HG03095 (cell line): Measurements from ENCODE around the gene REST.

Source experiments
- ATAC-seq: cut with Tn5 transposase; IDR thresholded peaks from one replicate; pipeline ENCODE4 v1.9.1; 2021; ENCODE audit warnings: moderate library complexity; ENCODE audit not compliant: unreplicated experiment

REST gene

DNA sequence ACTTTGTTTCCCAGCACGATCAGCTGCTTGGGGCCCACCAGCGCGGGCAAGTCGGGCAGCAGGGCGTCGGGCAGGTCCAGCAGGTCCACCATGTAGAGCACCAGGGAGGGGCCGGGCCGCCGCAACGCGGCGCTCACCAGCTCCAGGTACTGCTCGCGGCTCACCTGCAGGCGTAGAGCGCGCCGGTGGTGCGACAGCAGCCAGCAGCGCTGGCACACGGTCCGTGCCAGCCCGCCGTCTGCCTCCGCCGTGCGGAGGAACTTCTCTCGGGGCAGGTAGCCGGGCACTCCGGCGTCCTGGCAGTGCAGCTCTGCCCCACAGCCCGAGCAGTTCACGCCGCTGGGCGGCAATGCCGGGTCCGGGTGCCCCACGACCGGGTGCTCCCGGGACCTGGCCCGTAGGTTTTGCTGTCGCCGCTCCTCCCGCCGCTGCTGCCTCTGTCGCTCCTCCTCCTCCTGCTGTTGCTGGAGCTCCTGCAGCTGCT is 69.2 kb downstream of the REST start:
- ATAC-seq, result peak; percentile 19

DNA sequence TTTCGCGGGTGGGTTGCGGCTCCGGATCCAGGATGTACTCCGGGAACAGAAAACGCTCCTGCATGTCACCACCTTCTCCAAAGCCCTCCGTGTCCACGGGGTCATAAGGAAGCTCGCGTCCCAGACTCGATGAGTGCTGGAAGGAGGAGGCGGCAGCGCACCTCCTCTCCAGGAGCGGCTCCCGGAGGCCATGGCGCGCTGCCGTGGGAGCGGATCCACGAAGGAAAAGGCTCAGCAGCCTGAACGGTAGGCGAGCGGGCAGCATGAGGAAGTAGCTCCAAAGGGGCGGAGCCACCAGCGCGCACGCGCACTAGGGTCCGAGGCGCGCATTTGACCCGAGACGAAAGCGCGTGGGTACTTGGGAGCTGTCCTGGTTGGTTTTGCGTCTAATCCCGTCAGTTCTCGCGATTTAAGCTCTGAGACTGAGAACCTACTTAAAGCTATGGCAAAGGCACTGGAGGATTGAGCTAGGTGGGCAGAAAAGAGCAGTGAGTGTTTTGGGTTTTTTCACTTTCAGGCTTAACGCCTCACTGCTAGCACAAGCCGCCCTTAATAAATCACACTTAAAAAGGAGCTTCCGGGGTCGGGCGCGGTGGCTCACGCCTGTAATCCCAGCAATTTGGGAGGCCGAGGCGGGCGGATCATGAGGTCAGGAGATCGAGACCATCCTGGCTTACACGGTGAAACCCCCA is 69.8 kb downstream of the REST start, which contains the start of gene NOA1:
Gene NOA1, minus strand, starts transcription at position 286 of the 692 bp plus-strand sequence. Its CDS starts 21 bp downstream, at position 265.
- ATAC-seq, result peak; percentile 84

DNA sequence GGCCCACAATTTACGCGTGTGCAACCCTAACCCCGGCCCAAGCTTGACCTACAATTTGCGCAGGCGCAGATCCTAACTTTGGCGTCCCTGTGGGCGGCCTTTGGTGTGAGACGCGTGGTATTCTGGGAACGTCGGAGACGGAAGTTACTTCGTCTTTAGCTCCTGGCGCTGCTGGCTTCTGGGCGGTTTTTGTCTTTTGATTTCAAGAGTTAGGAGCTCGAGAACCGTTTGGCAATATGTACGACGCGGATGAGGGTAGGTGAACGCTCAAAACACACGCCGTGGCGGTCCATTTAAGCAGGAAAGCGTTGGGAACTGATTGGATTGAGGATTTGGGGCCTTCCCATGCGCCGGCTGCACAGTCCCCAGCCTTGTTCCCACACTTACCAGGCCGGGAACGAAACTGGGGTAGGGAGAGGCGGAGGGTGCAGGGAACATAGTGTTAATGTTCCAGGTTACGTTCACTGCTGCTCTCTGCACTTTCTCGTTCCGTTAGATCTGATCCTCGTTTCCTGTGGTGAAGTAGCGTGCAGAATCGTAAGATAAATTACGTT is 71.1 kb downstream of the REST start, which contains the start of gene POLR2B:
Gene POLR2B, plus strand, starts transcription at position 147 of the 554 bp plus-strand sequence. Its CDS starts 90 bp downstream, at position 237.
- peak; percentile 45 for ATAC-seq

DNA sequence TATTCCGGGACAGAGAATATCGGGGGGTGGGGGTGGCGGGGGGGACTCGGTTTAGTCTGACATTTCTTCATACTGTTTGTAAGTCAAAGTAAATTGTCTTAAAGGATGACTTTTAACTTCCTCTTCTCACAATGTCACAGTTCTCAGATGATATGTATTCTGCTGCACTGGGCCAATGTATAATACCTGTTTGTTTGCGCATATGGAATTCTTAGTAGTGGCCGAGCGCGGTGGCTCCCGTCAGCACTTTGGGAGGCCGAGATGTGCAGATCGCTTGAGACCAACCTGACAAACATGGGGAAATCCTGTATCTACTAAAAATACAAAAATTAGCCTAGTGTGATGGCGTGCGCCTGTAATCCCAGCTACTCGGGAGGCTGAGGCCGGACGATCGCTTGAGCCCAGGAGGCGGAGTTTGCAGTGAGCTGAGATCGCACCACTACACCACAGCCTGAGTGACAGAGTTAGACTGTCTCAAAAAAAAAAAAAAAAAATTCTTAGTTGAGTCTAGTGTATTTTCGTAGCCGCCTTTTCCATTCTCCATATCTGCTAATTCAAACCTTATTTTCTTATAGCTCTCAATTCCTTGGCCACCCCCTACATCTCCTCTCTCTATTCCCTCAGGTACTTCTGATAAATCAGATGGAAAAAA is 71.8 kb downstream of the REST start:
- no peak for ATAC-seq

DNA sequence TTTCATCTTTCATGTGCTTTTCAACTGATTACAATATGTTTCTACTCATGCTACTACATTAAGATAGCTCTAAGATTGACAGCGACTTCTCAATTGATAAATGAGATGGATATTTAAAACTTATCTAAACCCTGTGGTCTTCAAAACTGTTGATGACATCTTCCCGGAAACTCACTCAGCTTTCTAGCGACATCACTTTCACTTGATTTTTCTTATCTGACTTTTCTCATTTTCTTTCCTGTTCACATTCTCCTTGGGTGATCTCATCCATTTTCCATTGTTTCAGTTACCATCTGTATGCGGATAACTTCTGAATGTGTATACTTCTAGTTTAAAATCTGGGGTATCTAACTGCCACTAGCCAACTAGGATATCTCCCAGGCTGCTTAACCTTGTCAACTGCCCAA is 74.1 kb downstream of the REST start:
- no peak for ATAC-seq

DNA sequence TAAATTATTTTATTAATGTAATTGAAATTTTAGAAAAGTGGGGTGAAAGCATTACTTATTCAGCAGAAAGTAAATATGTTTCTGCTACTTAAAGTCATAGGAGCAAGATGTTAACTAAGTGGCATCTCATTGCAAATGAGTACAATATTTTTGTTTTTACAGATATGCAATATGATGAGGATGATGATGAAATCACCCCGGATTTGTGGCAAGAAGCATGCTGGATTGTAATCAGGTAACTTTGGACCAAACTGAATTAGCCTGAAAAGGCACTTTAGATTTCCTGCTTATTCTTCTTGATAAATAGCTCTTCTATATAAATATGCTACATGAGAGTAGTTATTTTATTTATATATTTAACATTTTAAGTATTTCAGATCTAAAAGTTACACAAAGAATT is 78.5 kb downstream of the REST start:
- no peak for ATAC-seq

DNA sequence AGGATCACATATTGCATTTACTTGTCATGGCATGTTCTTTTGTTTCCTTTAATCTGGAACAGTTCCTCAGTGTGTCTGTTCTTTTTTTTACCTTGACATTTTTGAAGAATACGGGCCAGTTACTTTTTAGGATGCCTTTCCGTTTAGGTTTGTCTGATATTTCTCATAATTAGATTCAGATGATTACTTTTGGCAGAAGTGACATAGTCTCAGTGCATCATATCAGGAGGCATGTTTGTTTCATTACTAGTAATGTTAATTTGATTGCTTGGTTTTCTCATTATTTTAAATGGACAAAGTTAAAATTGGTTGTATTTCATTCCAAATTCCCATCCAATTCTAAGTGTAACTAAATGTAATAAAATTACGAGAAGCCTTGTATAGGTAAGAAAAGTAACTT is 79.3 kb downstream of the REST start:
- ATAC-seq, result no peak

DNA sequence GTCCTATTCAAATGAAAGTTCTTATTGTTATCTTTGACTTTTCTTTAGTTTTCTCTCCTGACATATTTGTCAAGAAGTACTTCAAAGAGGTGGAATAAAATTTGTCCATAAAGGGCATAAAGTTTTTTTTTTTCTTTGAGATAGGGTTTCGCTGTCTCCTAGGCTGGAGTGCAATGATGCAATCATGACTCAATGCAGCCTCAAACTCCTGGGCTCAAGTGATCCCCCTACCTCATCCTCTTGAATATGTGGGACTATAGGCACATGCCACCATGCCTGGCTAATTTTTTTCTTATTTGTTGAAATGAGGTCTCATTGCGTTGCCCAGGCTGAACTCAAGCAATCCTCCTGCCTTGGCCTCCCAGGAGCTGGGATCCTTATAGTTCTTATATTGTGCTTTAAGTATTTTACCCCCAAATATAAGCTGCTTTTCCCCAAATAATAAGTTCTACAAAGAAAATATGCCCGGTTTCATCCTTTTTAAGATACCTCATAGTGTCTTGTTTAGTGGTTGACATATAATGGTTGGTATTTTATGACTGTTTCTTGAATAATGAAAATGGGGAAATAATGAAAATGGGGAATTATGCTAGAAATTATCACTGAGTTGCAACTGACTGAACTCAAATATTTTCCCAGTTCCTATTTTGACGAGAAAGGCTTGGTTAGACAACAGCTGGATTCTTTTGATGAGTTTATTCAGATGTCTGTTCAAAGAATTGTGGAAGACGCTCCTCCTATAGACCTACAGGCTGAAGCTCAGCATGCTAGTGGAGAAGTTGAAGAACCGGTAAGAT is 82.6 kb downstream of the REST start:
- ATAC-seq, result no peak

DNA sequence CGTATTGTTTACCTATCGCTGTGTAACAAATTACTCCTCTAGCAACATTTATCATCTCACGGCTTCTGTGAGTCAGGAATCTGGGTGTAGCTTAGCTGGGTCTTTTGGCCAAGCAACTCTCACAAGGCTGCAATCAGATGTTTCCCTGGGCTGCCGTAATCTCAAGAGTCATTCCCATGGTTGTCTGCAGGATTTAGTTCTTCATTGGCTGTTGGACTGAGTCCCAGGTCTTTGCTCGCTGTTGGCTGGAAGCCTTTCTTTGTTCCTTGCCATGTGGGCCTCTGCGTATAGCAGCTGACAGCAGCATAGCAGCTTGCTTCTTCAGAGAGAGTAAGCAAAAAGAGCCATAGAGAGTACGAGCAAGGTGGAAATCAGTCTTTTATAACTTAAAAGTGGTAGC is 87.8 kb downstream of the REST start:
- no peak for ATAC-seq

DNA sequence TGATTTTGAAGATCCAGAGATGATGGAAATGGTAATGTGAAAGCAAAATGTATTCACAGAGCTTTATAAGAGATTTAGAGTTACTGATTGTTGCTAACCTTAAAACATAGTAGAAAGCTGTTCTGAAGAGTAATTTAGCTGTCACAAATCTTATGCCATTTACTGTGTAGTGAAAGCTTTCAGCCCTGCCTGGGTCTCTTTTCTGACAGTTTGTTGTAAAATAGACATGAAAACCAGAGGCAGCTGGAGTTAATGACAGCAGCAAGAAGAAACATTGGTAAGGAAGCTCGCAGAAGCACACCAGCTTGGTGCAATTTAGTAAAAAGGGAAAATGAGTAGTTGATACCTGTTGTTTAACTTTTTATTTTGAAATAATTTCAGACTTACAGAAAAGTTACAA is 92.1 kb downstream of the REST start:
- no peak for ATAC-seq

DNA sequence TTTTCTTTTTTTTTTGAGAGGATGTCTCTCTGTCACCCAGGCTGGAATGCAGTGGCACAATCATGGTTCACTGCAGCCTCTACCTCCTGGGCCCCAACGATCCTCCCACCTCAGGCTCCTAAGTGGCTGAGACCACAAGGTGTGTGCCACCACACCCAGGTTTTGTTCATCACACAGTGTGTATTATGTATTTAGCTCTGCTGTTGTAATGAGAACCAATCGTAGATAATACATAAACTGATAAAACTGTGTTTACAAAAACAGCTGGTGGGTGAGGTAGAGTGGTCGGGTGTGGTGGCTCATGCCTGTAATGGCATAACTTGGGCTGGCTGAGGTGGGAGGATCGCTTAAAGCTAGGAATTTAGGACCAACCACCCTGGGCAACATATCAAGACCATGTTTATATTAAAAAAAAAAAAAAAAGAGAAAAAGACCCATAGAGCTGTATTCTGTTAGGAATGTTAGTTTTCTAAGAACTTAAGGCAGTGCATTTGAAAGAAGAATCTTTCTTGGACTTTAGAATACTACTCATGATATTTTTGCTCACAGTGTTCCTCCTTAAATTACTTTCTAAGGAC is 105.9 kb downstream of the REST start:
- ATAC-seq, result no peak
